Heart left ventricle (tissue), 13 donors: ENCODE results near the gene CEP85L.

ENCODE experiments used
- POLR2A ChIP-seq, 2 donors: fragments of 450-650 bp; IDR thresholded peaks; one replicate each; pipeline ENCODE4 v1.6.1; 2017; ENCODE audit warnings: antibody characterized with exemption in 2 of 2, mild to moderate bottlenecking in 2 of 2, moderate library complexity in 2 of 2
- TF ChIP-seq, protein P1 (sequence below), 12 donors: fragments of 200-600 bp; sonication (generic) in 4 of 12; IDR thresholded peaks; one replicate each; pipeline versions ENCODE4 v1.5.0 to v1.8.0; 2018 to 2022; ENCODE audit warnings: antibody characterized with exemption in 12 of 12, mild to moderate bottlenecking in 5 of 12
- donor health status: ischemic (EF 13 %, LVEDD 7.1; RV severe dilation, severe dysfunction).
- donor health status: DM: no; HTN: yes; CAD: no.
- donor health status: DM: no; HTN: no; CAD: no.
- donor health status: ischemic (EF 25% LVEDD 6.9; RV normal size, moderate dysfunction).
- donor health status: ischemic (EF 25% LVEDD 5.7; RV mildly dilated, moderate dysfunction).
- donor health status: ischemic (EF 35%, LVEDD 5.7; RV mildly dilated, moderate dysfunction).
- donor health status: nonischemic (EF 11% LVEDD 7.7; RV severe dilation, severe dysfunction).
- donor health status: DM: yes; HTN: yes; CAD: no.
- donor health status: PGD.
- donor health status: ischemic (EF 29% LVEDD 5.4; RV normal size, mild dysfunction).
- donor health status: nonischemic (EF 23%, LVEDD 6.1; RV moderate dilation, normal function).

DNA sequence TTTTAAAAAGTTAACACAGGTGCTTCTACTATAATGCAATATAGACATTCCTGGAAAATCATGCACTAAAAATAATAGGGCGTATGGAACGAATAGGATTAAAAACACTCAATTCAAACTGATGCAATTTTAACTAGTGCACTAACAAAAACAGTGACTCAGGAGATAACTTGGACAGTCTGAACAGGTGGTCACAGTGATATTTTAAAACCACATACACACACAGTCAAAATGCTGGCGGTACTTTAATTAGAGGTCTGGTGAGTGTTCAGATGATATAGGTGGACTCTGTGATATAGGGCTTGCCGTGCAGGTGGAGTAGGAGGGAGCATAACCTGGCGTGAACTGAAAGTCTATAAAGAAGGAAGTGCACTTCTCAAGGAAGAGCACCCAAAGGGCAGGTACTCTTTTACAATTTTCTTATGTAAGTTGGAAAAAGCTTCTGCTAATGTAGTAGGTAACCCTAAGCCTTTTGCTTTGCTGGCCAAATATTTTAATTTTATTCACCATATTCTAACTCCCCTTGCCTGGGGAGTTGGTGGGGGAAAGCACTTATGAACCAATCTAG, 145.2 kb downstream of the CEP85L start:
- TF ChIP-seq, protein P1, sequence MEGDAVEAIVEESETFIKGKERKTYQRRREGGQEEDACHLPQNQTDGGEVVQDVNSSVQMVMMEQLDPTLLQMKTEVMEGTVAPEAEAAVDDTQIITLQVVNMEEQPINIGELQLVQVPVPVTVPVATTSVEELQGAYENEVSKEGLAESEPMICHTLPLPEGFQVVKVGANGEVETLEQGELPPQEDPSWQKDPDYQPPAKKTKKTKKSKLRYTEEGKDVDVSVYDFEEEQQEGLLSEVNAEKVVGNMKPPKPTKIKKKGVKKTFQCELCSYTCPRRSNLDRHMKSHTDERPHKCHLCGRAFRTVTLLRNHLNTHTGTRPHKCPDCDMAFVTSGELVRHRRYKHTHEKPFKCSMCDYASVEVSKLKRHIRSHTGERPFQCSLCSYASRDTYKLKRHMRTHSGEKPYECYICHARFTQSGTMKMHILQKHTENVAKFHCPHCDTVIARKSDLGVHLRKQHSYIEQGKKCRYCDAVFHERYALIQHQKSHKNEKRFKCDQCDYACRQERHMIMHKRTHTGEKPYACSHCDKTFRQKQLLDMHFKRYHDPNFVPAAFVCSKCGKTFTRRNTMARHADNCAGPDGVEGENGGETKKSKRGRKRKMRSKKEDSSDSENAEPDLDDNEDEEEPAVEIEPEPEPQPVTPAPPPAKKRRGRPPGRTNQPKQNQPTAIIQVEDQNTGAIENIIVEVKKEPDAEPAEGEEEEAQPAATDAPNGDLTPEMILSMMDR (IDR thresholded peaks at IDR 0.05): no peak
- no peak for TF ChIP-seq POLR2A (IDR thresholded peaks at IDR 0.05)
